NCI-H2107 treated with DMSO at 0.1 percent for 48 hours (cell line): ENCODE data around the gene HRH3.

ENCODE experiments used
- DNase-seq: peaks from one replicate; lab custom pipeline; 2025; ENCODE audit not compliant: unreplicated experiment; lab: John Stamatoyannopoulos, UW

The HRH3 gene

DNA sequence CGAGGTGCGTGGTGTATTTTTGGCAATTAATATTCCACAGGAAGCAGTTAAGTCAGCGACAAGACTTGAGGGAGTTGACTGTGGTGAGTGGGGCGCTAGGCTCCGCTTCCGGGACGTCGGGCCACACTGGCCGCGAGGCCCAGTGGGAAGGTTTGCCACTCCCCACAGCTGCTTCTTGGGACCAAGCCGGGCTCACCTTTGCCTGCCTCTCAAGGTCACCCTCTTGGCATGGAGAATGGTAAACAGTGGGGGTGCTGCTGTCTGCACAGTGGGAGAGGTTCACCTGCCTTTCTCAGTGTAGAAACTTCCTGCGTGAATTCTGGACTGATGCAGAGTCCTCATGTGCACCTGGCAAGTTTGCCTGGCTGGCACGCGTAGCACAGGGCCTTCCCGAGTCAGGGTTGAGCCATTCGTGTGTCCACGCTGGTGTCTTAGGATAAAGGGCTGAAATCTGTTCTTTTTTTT lies 24.6 kb upstream of the HRH3 start:
- DNase-seq, result no peak

DNA sequence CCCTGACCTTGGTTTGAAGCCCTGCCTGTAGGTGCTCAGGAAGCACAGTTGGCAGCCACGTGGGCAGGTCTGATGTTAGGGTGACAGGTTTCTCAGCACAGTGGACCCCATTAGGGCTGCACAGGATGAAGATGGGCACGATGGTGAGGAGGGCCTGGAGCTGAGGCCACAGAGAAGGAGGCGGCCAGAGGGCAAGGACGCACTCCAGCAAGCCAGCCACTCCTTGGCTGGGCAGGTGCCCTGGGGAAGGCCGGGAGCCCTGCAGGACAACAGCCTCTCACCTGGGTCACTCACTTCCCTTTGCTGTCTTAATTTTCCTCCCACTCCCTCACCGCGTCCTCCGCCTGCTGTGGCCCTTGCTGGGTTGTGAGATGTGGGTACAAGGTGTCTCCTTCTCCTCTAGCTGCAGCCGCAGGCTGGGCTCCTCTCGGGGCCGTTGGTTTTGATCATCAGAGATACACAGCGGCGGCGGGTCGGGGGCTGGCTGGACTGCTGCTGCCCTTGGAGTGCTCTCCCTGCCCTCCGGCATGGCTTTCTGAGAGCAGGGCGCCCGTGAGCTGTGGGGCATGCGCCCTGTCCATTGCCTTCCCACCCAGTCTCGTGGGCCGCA lies 23.9 kb upstream of the HRH3 start:
- DNase-seq, result no peak

DNA sequence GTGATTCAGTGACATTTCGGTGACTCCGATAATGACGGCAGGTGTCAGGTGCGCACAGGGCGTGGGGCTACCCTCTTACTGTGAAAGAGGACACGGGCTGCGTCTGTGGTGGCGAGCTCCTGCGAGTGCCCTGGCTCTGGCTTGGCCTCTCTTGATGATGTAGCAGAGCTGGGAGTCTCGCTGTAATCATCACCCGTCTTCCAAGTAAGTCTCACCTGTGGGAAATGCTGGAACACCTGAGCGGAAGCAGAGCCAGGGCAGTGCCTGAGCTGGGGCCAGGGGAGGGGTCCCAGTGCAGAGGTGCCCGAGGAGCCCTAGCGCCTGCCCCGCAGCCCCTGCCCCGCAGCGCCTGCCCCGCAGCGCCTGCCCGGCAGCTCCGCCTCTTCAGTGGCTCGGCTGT lies 23.0 kb upstream of the HRH3 start:
- DNase-seq, result no peak

DNA sequence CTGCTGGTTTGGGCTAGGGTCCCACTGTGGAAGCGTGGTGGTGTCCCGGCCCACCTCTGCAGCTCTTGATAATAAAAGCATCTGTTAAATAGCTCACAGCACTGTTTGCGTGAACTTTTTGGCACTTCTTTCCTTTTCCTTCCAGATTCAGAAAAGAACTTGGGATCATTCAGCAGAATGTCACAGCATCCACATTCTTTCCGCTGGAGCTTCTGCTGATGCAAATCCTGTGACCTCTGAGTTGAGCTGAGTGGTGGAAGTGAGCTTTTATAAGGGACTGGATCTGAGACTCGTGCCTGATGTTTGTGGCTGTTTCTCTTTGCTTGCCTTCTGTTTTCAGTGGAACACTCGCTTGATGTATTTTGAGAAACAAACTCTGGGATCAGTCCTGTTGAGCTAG lies 22.1 kb upstream of the HRH3 start:
- no peak for DNase-seq

DNA sequence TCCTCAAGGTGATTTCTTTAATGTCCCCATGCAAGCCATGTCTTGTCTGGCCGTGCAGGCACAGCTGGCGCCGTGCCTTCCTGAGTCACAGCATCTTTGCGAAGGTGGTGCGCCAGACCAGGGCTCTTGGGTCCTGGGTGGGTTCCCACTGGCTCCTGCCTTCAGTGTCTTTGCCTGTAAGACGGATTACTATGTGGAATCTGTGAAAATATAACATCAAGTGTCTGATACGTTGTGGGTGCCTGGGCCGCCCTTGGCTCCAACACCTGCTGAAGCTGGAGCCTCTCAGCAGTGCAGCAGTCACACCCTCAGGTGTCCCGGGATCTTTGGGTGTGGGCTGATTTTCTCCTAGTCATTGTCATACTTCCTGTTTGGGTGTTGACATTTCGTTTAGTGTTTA lies 21.4 kb upstream of the HRH3 start:
- no peak for DNase-seq

DNA sequence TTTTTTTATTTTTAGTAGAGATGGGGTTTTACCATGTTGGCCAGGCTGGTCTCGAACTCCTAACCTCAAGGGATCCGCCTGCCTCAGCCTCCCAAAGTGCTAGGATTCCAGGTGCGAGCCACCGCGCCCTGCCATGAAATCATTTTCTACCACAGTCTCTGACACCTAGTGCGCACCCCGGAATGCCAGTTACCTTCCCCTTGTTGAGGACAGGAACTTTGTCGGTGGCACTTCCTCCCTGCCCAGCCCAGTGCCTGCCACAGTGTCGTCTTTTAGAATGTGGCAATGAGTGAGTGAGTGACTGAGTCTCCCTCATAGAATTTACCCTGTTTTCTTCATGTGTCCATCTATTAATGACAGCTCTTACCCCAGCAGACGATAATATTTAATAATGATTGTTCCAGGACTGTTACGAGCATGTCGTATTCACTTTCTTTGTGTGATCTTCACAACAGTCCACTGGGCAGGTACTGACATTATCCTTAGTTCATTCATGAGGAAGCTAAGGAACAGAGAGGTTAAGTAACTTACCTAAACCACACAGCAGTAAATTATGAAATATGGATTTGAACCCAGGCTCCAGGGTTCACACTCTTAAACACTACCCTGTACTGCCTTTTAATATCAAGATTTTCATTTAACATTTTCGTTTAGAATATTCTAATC lies 20.1 kb upstream of the HRH3 start:
- DNase-seq, result no peak

DNA sequence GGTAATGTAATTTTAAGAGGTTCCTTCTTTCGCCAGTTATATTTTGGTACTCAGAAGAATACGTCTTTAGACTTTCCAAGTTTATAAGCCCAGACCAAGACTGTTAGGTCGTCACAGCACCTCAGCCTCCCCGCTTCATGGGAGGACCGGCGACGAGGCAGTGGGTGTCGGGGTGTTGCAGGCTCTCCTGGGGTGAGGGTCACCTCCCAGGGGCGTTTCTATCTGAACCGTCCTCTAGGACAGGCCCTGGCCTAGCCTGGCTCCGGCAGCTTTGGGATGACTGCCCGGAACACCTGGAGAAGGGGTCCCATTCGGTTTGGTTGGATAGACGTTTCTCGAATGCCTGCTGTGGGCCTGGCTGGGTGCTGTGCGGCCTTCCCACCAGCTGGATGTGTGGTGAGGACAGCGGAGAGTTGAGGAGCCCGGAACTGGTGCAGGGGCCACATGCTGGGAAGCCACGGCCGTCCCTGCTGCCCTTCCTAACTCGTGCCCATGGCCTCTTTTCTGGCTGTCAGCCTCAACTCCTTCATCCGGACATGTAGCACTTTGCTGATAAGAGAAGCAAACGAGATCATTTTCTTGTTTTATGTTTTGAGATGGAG lies 19.3 kb upstream of the HRH3 start:
- DNase-seq, result no peak

DNA sequence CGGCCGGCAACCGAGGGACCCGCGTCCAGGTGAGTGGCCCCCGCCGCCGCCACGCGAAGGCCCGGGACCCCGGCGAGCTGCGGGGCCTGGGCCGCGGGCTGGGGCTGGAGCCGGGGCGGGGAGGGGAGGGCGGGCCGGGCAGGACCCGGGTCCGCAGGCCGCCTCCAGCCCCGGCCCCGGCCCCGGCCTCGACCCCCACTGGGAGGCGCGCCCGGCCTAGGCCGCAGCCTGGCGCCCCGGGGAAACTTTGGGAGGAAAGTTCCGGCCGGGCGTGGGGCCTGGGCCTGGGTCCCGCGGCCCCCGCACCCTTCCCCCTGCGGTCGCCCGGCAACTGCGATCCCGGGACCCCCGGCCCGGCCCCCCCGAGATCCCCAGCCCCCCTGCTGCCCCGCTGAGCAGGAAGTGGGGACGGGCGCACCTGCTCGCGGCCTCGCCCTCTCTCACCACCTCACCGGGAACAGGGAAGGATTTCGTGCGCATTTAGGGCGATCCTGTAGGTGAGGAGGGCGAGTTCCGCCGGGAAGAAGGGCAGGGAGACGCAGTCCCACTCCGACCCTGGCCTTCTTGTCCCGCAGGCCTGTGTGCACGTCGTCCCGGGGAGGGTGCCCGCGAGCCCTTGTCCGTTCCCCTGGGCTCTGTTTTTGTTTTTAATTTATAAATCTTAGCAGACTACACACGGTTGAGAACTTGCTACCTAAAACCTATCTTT lies 18.6 kb upstream of the HRH3 start:
- no peak for DNase-seq

DNA sequence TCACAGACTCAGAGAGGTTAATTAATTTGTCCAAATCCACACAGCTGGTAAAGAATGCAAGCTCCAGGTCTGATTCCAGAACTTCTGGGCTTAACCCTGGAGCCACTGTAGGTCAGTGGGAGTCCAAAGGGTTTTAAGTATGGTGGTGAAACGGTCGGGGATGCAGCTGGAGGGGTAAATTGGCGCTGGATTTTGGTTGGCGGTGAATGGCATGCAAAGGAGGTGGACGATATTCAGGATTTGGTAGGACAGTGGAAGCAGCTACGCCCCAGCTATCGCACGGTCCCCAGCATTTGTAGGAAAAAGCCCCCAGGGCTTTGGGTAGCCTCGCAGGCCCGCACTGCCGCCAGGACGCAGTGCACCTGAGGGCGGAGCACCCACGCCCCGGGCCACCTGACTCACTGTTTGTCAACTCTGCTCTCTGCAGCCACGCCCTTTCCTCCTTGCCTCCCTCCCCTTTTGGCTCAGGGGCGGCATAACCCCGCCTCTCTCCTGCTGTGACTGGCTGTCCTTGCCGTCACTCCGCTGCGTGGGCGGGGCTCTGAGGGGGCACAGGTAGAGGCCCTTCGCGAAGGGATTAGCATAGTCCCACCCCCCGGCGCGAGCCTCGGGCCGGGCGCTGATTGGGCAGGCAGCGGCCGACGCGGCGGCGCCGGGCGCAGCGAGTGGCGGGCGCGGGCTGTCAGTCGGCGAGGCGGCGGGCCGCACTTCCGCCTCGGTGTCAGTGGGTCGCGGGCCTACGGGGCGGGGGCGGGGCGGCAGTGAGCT lies 17.9 kb upstream of the HRH3 start, which contains the start of gene OSBPL2:
OSBPL2 (plus strand) TSS at position 721 of the 768 bp plus-strand sequence. CDS start 17,664 bp downstream, outside the sequence.
- DNase-seq, result peak; percentile 95

DNA sequence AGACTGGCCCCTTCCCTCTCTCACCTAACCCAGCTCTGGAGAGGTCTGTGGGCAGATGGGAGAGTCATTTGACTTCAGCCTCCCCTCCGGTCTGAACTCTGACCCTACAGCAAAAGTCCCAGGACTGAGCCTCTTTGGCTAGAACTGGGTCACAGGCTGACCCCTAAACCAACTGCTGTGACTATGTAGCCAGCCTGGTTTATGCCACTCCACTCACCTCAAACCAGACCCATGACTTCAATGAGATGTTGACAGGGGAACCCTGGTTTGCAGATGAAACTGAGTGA lies 17.4 kb upstream of the HRH3 start:
- DNase-seq, result no peak

DNA sequence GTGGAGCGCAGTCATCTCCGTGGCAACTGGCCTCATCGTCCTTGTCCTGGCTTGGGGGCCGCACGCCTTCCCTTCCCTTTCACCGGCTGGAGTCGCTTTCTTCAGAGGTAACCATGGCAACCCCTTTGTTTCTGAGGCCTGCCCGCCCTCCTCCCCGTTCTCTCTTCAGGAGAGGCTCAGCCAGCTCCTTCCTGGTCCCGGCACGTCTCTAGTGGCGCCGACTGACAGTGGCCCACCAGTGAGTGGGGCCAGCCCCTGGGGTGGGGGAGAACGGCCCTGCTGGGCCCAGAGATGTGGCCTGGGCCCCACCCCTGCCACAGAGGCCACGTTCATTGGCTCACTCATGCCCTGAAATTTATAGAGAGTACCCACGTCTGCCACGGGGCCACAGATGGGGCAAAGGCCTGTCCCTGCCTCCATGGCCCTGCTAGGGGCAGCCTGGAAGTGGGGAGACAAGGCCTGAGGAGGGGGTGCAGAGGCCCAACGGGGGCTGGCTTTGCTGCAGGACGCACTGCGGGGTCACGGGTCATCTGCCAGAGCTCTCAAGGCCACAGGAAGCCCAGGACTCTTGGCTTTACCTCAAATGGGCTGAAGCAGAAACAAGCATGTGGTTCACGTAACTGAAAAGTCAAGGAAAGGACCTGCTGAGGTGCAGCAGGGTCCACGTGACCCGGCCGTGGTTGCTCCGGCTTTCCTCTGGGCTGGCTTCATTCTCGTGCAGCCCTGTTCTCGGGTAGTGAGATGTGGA lies 16.9 kb upstream of the HRH3 start:
- DNase-seq, result no peak

DNA sequence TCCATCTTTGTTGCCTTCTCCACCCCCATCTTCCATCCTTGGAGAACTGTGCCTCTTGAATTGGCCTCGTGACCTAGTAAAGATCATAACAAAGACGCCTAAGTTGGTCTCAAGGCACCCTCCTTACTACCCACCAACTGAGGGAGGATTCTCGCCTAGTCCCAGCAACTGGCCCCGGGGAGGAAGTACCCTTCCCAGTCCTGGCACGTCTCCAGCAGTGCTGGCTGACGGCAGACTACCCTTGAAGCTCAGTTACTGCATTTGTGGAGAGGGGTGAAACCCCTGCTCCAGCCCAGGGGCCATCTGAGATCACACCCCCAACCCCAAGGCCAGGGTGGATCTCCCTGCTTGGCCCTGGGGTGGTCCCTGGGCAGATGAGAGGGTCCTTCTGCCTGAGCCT lies 16.1 kb upstream of the HRH3 start:
- no peak for DNase-seq

DNA sequence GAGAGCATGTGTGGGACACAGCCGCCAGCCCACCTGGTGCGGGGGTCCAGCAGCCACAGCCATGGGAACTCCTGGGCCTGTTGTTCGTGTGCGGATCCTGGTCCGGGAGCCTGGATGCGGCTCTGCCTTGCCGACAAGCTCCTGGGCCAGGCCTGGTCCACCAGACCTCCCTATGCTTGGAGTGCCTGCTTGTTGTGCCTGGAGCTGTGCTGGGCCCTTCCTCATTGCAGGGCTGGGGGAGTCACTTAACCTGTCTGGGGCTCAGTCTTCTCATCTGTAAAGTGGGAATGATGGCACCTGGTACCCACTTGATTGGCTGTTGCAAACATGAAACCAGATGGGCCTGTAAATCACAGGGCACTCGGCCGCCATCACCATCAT lies 15.7 kb upstream of the HRH3 start:
- DNase-seq, result no peak

DNA sequence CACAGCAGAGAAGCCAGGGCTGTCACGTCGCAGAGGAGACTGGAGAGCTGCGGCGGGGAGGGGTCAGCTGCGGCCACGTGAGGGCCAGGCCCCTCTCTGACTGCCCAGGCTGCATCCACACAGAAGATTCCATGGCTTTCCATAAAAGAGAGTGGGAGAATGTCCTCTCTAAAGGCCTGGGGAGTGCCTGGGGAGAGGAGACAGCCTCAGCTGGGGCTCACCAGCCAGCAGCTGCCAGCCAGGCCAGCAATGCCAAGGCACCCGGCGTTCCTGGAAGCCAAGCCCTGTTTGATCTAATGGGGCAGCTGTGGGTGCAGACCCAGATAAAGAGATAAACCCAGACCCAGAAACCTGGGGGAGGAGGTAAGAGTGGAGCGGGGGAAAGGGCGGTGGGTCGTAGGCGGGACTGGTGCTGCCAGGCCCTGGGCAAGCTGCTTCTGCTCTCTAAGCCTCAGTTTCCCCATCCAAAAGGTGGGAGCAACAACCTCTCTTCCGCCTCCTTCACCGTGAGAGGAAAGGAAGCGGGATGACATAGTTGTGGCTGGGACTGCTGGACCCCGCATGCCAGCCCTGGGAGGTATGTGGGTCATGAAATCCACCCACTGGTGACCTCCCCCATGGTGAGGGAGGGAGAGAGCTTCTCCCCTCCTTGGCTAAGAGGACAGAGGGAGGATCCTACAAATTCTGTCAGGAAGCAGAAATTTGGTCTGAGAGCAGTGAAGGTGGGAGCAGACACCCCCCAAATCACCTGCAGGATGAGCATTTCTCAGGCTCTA lies 15.1 kb upstream of the HRH3 start:
- no peak for DNase-seq

DNA sequence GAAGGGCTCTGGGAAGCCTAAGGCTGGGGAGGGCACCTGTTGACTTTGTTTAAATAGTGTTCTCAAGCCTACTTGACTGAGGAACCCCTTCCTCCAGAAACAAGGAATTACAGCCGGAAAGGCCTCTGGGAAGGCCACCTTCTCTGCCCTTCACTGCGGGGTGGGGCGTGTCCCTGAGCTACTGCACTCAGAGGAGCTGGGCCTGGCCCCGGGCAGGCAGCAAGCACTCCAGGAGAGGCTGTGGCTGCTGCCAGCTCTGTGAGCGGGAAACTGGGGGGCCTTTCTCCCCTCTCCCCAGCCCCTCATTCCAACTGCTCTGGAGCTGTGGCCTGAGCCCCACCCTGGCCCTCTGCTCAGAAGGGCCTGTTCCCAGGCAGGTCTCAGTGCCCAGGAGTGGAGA lies 14.3 kb upstream of the HRH3 start:
- no peak for DNase-seq

DNA sequence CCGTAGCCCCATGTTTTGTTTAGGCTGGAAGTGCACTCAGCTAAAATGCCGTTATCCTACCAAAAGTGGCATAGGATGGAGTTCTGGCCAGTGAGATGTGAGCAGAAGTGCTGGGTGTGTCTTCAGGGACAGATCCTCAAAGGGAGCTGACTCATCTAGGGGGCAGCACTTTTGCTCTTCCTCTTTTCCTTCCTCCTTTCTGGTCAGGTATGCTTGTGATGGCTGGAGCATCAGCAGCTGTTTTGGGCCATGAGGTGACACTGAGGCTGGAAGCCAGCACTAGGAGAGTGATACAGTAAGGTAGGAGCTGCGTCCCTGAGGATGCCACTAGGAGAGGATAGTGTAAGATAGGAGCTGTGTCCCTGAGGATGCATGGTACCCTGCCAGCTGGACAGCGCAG lies 13.6 kb upstream of the HRH3 start:
- DNase-seq, result no peak

DNA sequence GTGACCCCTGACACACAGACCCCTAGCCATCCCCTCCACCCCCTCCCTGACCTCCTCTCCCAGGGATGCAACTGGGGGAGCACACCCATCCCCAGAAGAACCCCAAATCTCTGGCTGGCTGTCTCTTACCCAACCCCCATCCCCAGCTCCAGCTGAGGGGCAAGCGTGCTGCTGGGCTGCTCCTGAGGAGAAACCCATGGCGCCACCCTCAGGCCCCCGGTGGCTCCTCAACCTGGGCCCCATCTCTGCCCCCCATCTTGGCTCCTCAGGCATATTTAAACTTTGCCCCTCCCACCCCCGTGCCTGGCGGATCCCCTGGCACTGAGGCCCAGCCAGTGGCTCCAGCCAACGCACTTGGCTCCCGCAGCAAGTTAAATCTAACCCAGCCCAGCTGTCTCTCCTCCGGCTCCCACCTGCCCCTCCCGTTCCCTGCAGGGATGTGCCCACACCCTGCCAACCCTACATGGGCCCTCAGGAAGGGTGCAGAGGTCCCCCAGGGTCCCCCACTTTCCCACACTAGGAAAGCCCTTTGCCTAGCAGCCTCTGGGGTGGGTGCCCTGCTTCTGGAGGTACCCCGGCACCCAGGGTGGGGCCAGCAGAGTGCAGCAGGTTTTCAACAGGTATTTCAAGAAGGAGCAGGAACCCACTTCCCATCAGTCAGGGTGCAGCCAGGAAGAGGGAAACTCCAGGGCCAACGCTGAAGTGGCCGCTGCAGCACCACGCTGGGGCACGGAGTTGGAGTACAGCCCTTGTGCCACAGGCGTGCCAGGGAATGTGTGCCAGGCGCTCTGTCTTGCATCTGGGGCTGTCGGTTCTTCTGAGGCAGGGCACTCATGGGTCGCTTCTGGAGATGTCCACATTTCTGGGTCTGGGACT lies 12.9 kb upstream of the HRH3 start:
- DNase-seq, result no peak

DNA sequence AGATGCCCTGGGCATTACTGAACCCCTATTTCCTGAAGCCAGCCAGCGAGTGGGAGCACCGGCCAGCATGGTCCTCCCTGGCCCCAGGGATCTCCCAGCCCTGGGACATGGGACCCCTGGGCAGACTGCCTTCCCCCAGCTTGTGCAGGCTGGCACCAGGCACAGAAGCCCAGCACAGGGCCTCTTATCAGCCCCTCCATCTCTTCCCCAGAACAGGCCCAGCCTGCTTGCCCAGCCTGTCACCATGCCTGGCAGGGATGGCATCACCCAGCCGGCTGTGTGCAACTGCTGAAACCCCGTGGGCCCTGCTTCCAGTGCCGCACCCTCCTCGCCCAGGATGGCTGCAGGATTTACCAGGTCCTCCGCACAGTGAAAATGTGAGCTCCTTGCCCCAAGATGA lies 12.1 kb upstream of the HRH3 start:
- no peak for DNase-seq

DNA sequence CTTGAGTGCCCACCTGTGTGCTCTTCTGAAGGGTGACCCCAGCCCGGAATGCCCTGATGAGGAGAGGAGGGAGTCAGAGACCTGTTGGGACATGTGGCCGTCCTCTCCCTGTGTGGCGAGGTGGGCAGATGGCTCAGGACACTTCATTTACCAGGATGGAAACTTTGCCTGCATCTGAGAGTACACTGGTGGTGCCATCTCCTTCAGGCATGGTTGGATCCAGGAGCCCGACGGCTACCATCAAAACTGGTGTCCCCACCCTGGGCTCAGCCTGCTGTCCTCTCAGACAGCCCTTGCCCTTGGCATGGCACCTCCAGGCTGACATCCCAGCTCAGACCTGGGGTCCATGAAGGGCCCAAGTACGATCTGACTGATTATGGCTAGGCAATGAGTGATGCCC lies 11.2 kb upstream of the HRH3 start:
- DNase-seq, result no peak
